NCI-H2227 treated with DMSO at 0.1 percent for 48 hours (cell line): ENCODE results near the gene THOC6.

Experiments
- DNase-seq: peaks from one replicate; lab custom pipeline; 2025; lab: John Stamatoyannopoulos, UW

THOC6 gene

DNA sequence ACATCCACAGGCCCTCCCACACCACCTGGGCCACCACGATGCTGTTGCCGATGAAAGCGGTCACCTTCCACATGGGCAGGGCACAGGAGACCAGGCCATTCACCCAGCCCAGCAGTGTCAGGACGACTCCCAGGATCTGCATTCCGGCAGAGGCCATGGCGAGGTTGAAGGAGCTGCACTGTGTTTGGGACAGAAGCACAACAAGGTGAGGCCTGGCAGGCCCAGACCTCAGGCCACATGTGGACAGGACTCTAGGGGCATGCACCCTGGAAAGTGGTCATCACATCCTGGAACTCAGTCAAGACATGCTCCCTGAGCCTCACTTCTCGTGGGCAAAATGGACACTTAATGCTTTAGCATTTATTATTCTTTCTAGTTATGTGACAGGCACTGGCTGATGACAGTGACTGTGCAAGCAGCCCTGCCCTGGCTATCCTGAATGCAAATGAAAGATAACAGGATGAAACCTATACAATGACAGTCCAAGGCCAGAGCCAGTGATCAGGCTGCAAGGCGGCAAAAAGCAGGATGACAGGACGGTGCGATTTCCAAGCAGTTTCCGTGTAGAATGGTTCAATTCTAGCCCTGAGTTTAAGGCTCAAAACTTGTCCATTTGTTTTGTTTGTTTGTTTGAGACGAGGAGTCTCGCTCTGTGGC is 7.8 kb upstream of the THOC6 start:
- no peak for DNase-seq

DNA sequence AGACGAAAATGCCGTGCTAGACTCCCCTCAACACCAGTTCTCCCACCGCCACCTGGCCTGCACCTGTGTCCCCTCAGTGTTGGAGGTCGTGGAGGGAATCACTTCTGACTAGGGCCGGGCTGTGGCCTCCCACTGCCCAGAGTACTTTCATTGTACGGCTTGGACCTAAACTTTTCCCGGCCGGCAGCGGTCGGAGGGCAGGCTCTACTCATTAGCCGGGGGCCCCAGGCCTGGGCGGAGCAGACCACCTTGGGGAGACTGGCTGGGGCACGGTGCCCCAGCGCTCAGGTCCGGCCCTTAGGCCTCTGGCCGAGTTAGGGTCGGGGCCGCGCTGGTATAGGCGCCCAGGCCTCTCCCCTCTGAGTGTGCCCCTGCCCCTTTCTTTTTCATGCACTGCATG is 6.5 kb upstream of the THOC6 start:
- DNase-seq = no peak

DNA sequence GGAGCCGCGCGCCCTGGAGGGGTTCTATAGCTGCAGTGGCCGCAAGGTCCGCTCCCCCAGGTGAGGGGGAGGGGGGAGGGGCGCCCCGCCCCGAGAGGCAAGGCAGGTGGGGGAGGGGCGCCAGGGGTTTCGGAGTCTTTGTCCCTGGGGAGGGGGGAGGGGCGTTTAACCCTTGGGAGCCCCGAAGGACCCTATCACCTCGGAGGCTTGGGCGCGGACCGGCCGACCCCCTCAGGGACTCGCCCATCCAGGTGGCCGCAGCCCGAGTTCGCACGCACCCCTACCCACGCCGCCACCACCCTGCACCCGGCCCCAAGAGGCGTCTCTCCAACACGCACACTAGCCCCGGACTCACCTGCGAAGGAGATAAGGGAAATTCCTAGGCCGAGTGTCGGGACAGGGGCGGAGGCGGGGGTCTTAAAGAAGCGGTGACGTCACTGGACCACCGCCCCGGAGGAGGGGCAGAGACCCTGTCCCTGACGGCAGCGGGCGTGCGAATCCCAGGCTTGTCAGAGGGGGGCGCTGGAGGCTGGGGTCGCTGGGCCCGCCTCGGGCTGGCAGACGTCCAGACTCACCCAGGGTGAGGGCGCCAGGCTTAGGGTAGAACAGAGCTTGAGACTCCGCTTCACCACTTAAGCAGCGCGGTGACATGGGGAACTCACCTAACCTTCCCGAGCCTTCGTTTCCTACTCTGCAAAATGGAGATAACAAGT is 5.9 kb upstream of the THOC6 start, which contains the start of gene CLDN6:
Gene CLDN6 (minus strand): TSS at position 390 of the 713 bp plus-strand sequence. CDS start 2,162 bp downstream, outside the sequence.
- no peak for DNase-seq

DNA sequence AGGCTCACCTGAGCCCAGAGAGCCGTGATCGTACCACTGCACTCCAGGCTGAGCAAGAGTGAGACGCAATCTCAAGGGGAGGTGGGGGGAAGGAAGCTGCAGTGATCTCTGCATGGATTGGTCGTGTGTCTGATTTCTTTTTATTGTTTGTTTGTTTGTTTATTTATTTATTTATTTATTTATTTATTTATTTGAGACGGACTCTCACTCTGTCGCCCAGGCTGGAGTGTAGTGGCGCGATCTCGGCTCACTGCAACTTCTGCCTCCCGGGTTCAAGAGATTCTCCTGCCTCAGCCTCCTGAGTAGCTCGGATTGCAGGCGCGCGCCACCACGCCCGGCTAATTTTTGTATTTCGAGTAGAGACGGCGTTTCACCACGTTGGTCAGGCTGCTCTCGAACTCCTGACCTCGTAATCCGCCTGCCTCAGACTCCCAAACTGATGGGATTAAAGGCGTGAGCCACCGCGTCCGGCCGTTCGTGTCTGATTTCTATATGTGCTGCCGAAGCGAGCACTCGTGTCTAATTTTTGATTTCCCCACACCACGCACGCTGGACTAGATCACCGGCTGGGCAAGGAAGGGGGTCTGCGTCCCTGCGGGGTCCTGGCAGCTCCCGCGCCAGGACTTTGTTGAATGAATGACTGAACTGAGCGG is 4.1 kb upstream of the THOC6 start:
- DNase-seq = no peak

DNA sequence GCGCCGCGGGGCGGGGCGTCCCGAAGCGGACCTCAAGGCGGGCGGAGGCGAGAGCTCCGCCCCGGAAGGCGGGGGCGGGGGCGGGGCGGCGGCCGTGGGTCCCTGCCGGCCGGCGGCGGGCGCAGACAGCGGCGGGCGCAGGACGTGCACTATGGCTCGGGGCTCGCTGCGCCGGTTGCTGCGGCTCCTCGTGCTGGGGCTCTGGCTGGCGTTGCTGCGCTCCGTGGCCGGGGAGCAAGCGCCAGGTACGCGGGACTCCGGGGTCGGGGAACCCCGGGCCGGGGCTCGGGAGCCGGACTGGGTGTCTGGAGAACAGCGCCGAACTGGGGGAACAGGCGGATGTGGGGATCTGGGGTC is 3.6 kb upstream of the THOC6 start, which contains the start of gene TNFRSF12A:
Gene TNFRSF12A (plus strand): TSS at position 122 of the 357 bp plus-strand sequence. CDS start 30 bp downstream, at position 152.
- peak; percentile 64 for DNase-seq

DNA sequence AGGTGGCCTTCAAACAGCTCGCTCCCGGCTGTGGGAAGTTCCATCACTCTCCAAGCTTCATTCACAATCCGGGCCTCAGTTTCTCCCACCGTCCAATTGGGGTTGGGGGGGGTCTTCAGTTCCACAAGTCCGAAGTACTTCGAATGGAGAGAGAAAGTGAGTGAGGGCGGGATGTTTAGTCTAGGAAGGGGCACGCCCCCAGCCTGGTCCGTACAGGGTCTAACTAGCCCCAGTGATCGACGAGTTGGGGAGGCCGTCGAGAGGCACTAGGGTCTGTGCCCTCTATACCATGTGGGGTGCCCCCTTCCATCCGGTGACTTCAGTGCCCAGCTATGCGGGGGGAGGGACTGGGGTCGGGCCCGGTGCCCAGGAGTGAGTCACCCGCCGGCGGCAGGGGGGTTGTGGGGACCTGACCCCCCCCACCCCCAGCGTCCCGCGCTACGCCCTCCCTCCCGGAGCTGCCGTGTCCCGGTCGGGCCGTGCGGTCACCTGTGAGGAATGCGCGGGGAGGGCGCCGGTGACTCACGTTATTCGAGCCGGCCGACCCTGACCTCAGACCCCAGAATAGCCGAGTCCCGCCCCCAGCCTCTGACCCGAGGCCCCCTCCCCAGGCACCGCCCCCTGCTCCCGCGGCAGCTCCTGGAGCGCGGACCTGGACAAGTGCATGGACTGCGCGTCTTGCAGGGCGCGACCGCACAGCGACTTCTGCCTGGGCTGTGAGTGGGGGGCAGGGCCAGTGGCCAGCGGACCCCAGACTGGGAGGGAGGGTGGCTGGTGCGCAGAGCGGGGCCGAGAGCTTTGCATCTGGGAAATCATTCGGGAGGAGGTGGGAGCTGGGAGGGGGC is 3.0 kb upstream of the THOC6 start:
- DNase-seq = peak; percentile 18

DNA sequence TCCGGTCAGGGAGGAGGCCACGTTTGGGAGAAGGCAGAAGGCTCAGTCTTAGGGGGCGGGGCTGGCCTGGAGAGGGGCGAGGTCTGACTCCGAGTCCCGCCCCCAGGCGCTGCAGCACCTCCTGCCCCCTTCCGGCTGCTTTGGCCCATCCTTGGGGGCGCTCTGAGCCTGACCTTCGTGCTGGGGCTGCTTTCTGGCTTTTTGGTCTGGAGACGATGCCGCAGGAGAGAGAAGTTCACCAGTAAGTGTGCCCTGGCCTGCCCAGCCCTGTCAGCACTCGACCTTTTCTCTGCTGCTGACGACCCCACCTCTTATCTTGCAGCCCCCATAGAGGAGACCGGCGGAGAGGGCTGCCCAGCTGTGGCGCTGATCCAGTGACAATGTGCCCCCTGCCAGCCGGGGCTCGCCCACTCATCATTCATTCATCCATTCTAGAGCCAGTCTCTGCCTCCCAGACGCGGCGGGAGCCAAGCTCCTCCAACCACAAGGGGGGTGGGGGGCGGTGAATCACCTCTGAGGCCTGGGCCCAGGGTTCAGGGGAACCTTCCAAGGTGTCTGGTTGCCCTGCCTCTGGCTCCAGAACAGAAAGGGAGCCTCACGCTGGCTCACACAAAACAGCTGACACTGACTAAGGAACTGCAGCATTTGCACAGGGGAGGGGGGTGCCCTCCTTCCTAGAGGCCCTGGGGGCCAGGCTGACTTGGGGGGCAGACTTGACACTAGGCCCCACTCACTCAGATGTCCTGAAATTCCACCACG is 2.2 kb upstream of the THOC6 start:
- DNase-seq = peak; percentile 36

DNA sequence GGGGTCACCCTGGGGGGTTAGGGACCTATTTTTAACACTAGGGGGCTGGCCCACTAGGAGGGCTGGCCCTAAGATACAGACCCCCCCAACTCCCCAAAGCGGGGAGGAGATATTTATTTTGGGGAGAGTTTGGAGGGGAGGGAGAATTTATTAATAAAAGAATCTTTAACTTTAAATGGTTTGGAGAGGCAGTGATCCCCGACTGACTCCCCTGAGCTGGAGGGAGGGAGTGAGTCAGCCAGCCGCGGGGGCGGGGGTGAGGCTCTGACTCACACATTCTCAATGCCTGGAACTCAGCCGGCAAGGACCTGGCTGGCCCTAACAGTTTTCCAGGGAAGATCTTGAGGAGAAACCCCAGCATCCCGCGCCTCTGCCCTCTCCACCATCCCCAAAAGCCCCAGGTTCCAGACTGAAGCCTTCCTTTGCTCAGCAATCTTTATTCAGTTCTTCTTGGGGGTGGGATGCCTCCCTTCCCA is 1.6 kb upstream of the THOC6 start:
- DNase-seq = no peak

DNA sequence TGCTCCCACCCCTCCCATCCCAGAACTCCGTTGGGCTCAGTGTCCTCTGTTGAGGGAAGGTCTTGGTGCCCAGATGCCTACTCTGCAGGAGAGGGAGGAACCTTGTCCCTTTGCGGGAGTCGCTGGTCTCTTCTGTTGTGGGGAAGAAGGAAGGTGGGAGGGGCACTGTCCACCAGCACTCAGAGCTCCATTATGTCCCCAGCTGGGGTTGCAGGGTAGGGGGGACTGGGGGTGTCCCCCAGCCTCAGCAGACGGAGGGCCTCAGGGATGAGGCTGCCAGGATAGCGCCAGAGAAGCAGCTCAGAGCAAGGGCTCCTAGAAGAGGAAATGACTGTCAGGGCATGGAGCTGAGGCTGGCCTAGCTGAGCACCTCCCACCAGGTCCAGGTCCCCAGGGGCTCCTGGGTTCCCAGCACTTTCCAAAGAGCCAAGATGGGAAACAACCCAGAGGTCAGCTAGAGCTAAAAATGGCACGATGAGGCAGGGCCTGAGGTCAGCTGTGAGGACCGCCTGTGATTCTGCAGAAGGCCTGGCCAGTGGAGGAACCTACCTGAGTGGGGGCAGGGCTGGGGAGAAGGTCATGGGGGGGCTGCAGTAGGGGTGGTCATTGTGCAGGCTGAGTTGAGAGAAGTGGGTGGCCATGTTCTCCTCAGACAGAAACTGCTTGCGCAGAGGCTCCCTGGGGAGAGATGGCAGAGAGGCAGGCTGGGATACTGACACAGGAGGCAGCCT is 986 bp upstream of the THOC6 start:
- no peak for DNase-seq

DNA sequence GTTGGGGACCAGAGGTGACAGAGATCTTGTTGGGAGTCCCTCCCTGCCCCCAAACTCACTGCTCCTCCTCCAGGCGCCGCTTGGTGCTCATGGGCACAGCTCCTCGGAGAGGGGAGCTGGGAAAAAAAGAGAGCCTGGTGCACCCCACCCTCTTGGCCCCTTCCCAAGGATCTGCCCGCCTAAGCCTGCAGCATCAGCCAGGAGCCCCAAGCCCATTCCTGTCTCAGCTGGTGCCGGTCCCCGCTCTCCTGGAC is 493 bp upstream of the THOC6 start:
- DNase-seq = no peak

DNA sequence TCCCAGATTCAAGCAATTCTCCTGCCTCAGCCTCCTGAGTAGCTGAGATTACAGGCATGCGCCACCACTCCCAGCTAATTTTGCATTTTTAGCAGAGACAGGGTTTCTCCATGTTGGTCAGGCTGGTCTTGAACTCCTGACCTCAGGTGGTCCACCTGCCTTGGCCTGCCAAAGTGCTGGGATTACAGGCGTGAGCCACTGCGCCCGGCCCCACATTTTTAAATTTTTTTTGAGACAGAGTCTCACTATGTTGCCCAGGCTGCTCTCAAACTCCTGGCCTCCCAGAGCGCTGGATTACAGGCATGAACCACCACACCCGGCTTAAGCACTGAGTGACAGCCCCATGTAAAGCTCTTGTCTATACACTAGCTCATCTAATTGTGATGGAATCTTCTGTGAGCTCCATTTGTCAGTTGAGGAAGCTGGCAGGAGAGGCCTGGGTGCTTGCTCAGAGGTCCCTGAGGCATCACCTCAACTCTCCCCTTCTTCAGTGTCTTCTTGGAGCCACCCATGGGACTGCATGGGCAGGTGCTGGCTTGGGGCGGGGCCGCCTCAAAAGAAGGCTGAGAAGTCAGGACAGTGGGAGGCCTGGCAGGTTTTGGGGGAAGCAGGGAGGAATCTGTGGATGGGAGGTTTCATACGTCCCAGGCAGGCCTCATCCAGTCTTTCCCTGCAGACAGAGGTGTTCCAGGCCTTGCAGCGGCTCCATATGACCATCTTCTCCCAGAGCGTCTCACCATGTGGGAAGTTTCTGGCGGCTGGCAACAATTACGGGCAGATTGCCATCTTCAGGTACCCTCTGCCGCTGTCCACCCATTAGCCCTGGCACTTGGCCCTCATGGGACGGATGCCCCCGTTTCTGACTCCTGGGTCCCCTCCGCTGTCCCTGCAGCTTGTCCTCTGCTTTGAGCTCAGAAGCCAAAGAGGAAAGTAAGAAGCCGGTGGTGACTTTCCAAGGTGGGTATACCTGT is 1.5 kb downstream of the THOC6 start:
- no peak for DNase-seq

DNA sequence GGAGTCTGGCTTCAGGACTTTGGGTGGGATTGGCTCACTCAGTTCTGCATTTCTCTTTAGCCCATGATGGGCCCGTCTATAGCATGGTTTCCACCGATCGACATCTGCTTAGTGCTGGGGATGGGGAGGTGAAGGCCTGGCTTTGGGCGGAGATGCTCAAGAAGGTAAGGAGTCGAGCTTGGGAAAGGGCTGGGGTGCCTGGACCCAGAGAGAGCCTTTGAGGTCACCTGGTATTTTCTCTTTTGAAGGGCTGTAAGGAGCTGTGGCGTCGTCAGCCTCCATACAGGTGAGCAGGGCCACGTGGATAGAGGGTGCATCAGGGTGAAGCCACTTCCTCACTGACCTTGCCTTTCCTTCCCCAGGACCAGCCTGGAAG is 2.2 kb downstream of the THOC6 start:
- no peak for DNase-seq

DNA sequence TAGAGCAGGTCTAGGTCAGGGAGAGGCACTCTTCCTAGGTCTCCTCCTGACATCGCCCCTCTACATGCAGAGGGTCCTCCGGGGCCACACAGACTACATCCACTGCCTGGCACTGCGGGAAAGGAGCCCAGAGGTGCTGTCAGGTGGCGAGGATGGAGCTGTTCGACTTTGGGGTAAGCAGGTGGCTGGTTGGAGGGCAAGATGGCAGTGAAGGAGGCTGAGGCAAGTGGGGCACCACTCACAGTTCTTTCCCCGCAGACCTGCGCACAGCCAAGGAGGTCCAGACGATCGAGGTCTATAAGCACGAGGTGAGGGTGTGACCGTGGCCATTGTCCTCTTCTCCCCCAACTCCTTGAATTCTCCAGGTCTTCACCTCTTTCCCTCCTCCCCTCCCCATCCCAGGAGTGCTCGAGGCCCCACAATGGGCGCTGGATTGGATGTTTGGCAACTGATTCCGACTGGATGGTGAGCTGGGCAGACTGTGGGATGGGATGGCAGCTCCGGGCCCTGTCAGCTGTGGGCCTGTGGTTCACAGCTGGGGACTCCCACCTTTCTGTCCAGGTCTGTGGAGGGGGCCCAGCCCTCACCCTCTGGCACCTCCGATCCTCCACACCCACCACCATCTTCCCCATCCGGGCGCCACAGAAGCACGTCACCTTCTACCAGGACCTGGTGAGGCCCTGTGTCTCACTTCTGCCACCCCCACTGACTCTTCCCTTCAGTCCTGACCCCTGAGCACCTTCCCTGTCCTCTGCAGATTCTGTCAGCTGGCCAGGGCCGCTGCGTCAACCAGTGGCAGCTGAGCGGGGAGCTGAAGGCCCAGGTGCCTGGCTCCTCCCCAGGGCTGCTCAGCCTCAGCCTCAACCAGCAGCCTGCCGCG is 3.0 kb downstream of the THOC6 start:
- no peak for DNase-seq

DNA sequence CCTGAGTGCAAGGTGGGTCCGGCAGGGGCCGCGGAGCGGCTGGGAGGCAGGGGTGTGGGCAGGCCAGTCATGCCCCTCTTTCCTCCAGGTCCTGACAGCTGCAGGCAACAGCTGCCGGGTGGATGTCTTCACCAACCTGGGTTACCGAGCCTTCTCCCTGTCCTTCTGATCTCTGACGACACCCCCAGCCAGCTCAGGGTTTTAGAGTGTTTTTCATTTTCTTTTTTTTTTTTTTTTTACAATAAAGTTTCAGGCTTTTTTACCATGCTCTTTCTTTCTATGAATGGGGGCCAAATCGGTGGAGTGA is 3.6 kb downstream of the THOC6 start:
- DNase-seq = no peak

DNA sequence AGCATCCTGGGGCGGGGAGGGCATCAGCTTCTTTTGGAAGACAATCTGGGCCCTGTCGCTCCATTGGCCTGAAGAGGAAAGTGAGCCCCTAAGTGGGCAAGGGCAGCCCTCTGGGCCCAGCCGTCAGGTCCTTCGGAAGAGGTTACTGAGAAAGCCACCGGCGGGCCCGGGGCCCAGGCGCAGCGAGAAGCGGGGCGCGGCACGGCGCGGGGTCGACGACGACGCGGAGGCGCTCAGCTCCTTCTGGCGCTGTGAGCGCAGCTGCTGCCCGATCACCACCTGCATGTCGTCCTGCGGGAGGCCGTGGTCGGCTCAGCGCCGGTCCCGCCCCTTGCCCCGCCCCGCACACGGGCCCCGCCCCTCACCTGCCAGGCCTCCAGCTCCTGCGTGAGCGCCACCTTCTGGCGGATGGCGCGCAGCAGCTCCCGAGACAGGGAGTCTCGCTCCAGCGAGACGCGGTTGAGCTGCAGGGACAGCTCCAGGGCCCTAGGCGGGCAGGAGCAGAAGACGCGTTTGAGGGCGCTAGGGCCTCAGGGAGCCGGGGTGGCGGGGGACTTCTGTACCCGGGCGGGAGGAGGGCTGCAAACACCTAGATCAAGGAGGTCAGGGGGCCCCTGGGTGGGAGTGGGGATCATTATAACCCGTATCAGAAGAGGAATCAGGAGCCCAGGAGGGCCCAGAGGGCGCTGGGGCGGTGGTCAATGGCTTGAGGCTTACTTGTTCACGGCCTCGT is 4.3 kb downstream of the THOC6 start:
- DNase-seq = peak; percentile 83

DNA sequence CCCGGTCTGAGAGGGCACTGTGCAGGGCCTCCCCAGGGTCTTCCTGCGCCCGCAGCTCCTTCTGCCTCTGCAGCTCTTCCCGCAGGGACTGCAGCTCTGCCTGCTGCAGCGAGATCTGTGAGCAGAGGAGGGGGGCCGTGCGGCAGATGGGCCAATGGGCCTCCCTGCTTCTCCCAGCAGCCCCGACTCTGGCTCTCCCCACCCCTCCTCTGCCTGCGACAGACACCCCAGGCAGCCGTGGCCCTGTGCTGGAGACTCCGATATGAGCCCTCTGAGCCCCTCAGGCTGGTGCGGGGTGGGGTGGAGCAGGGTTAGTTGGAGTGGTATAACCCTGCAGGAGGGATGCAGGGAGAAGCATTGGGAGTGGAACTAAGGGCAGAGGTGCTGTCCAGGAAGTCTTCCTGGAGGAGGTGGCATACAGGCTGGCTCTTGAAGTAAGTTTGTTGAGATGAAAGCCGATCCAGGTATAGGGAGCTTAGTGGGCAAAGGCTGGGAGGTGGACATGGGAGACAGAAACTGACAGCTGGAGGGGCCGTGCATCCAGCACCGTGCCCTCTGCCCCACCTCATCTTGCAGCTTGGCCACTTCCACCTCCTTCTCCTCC is 5.0 kb downstream of the THOC6 start:
- no peak for DNase-seq

DNA sequence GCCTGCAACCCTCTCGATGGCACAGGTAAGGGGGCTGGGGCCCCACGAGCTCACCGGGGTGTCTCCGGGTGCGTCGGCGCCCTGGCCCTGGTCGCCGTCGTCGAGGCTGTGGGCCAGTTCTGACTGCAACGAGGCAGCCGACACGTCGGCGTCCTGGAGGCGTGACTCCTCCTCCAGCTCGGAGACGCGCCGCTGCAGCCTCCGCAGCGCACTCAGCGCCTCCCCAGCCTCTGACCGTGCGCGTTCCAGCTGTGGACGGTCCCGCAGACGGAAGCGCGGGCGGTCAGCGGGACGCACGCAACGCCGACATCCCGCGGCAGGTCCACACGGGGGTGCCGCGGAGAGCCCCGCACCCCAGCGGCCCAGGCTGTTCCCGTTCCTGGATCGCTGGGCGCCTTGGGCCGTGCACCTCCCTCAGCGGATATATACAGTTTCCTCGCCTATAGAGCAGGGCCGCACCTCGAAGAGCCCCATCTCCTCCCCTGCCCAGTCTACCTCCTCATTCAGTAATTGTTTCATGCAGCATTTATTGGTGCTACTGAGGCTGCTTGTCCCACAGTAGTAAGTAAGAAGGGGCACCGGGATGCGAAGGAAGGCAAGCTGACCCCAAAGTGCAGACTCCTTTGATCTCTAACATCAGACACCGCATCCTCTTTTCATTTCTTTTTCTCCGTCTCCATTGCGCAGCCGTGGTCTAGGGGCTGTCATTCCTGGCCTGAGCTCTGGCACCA is 5.8 kb downstream of the THOC6 start:
- DNase-seq = no peak
